Measurements from ENCODE around the gene CLEC6A. TPM values are rescaled to one million over a fixed set of nuclear protein-coding genes. Genes with fewer than 3 reads are reported as not detected.

Gene CLEC6A
- total RNA-seq, 1 donor from 2014 or later, result not detected

GRCh38 chr12:8471090-8471489 is 15.3 kb downstream of the CLEC6A start:
- no peaks in the 10 kb centered on the region for H3K36me3 Mint-ChIP-seq
- no peak overlapping the region for H3K9ac ChIP-seq
- peaks cover 14% of the 10 kb centered on the region for H3K4me1 Mint-ChIP-seq
- no peaks in the 10 kb centered on the region for H4K20me1 ChIP-seq (ENCODE audit: low read depth)
- H3K27me3 Mint-ChIP-seq (ENCODE audit: insufficient read depth, low read depth), result peaks cover 3% of the 10 kb centered on the region
- H3K9me3 Mint-ChIP-seq, result peaks cover 10% of the 10 kb centered on the region
- H3K4me1 ChIP-seq, result peaks cover 6% of the 10 kb centered on the region
- TF ChIP-seq EZH2 (IDR thresholded peaks at IDR 0.05), result no peak
- H3K36me3 ChIP-seq, result peaks cover 4% of the 10 kb centered on the region
- no peak overlapping the region for H3K27ac ChIP-seq
- H3K27me3 ChIP-seq, result no peaks in the 10 kb centered on the region
- no peak overlapping the region for H3K4me3 ChIP-seq
- no peaks in the 10 kb centered on the region for H3K79me2 ChIP-seq (ENCODE audit: low read depth)
- no peak for DNase-seq (ENCODE audit: low spot score)
- no peak overlapping the region for H3K27ac Mint-ChIP-seq
- peaks cover 6% of the 10 kb centered on the region for H3K9me3 ChIP-seq (ENCODE audit: low read depth)
- H3K4me2 ChIP-seq, result no peak overlapping the region
- H3K4me3 Mint-ChIP-seq, result no peak overlapping the region
- no peak overlapping the region for H2AFZ ChIP-seq (replicated peaks)
- H3F3A ChIP-seq (ENCODE audit: low read depth), result peaks cover 2% of the 10 kb centered on the region

GRCh38 chr12:8475508-8476203 is 19.9 kb downstream of the CLEC6A start:
- Histone ChIP-seq H3K4me3 (no peak overlapping the region), H2AFZ (replicated peaks) (no peak overlapping the region), H3K36me3 (peaks cover 4% of the 10 kb centered on the region), H3K4me2 (peak overlapping the region; percentile 4), H3K9ac (no peak overlapping the region), H3K27me3 (no peaks in the 10 kb centered on the region), H3F3A (ENCODE audit: low read depth) (peaks cover 2% of the 10 kb centered on the region), H3K9me3 (ENCODE audit: low read depth) (no peaks in the 10 kb centered on the region), H3K4me1 (peaks cover 8% of the 10 kb centered on the region), H3K79me2 (ENCODE audit: low read depth) (no peaks in the 10 kb centered on the region), H3K27ac (no peak overlapping the region), H4K20me1 (ENCODE audit: low read depth) (no peaks in the 10 kb centered on the region)
- H3K36me3 Mint-ChIP-seq, result no peaks in the 10 kb centered on the region
- no peaks in the 10 kb centered on the region for H3K27me3 Mint-ChIP-seq (ENCODE audit: insufficient read depth, low read depth)
- no peak overlapping the region for H3K27ac Mint-ChIP-seq
- DNase-seq (ENCODE audit: low spot score), result no peak
- TF ChIP-seq EZH2phosphoT487 (IDR thresholded peaks at IDR 0.05), result no peak
- TF ChIP-seq EZH2 (IDR thresholded peaks at IDR 0.05), result no peak
- no peak for TF ChIP-seq CTCF (IDR thresholded peaks at IDR 0.05)
- H3K4me1 Mint-ChIP-seq, result peaks cover 14% of the 10 kb centered on the region
- H3K9me3 Mint-ChIP-seq, result no peaks in the 10 kb centered on the region
- no peak overlapping the region for H3K4me3 Mint-ChIP-seq

- Histone ChIP-seq H3K9me3 (ENCODE audit: low read depth) (no peaks in the 10 kb centered on the region), H3F3A (ENCODE audit: low read depth) (no peaks in the 10 kb centered on the region), H4K20me1 (ENCODE audit: low read depth) (no peaks in the 10 kb centered on the region), H3K79me2 (ENCODE audit: low read depth) (no peaks in the 10 kb centered on the region), H3K4me2 (no peak overlapping the region), H2AFZ (replicated peaks) (peak overlapping the region; percentile 57), H3K9ac (no peak overlapping the region), H3K36me3 (no peaks in the 10 kb centered on the region), H3K4me3 (no peak overlapping the region), H3K4me1 (peaks cover 12% of the 10 kb centered on the region), H3K27me3 (no peaks in the 10 kb centered on the region), H3K27ac (no peak overlapping the region)
- H3K4me3 Mint-ChIP-seq, result no peak overlapping the region
- no peaks in the 10 kb centered on the region for H3K9me3 Mint-ChIP-seq
- no peak for TF ChIP-seq CTCF (IDR thresholded peaks at IDR 0.05)
- no peak for TF ChIP-seq EZH2 (IDR thresholded peaks at IDR 0.05)
- no peak for TF ChIP-seq EZH2phosphoT487 (IDR thresholded peaks at IDR 0.05)
- peak overlapping the region; percentile 89 for H3K27ac Mint-ChIP-seq
- no peaks in the 10 kb centered on the region for H3K36me3 Mint-ChIP-seq
- no peaks in the 10 kb centered on the region for H3K27me3 Mint-ChIP-seq (ENCODE audit: insufficient read depth, low read depth)
- no peak for DNase-seq (ENCODE audit: low spot score)
- peaks cover 14% of the 10 kb centered on the region for H3K4me1 Mint-ChIP-seq
These were observed 26.9 kb downstream of the CLEC6A start for GRCh38 chr12:8482571-8483061.

- Histone ChIP-seq H4K20me1 (ENCODE audit: low read depth) (no peaks in the 10 kb centered on the region), H3K4me3 (no peak overlapping the region), H3K4me2 (no peak overlapping the region), H3K9ac (no peak overlapping the region), H3F3A (ENCODE audit: low read depth) (no peaks in the 10 kb centered on the region), H3K36me3 (no peaks in the 10 kb centered on the region), H2AFZ (replicated peaks) (no peak overlapping the region), H3K9me3 (ENCODE audit: low read depth) (no peaks in the 10 kb centered on the region), H3K79me2 (ENCODE audit: low read depth) (no peaks in the 10 kb centered on the region), H3K27ac (no peak overlapping the region), H3K4me1 (peaks cover 12% of the 10 kb centered on the region), H3K27me3 (no peaks in the 10 kb centered on the region)
- Mint-ChIP-seq H3K27me3 (ENCODE audit: insufficient read depth, low read depth) (no peaks in the 10 kb centered on the region), H3K4me1 (peaks cover 14% of the 10 kb centered on the region), H3K36me3 (no peaks in the 10 kb centered on the region), H3K27ac (peak overlapping the region; percentile 89), H3K9me3 (no peaks in the 10 kb centered on the region), H3K4me3 (no peak overlapping the region)
- no peak for DNase-seq (ENCODE audit: low spot score)
- TF ChIP-seq CTCF (IDR thresholded peaks at IDR 0.05), result no peak
- TF ChIP-seq EZH2 (IDR thresholded peaks at IDR 0.05), result no peak
- TF ChIP-seq EZH2phosphoT487 (IDR thresholded peaks at IDR 0.05), result no peak
These were observed 27.3 kb downstream of the CLEC6A start for GRCh38 chr12:8483079-8483478.

Data from neural progenitor cell (in vitro differentiated cells).